WTC11 (cell line): ENCODE data around the gene PRKAR2A. TPM values are rescaled to one million over a fixed set of nuclear protein-coding genes. Genes with fewer than 3 reads are reported as not detected.
"Not testable (repeated sequence)": the region's sequence is repeated elsewhere in the genome, so short reads cannot be mapped to it uniquely, and the experiment has no call there.

Source experiments
- ATAC-seq: fragments of 200-7000 bp; cut with Tn5 transposase; 2 replicates; pipeline ENCODE4 v1.10.0; 2021; ENCODE audit warnings: mild to moderate bottlenecking, moderate library complexity
- CTCF ChIA-PET: fragments of 300-600 bp; sonication (Branson Sonifier 250); formaldehyde crosslinking; loops from one replicate; lab custom pipeline; 2021; ENCODE audit warnings: antibody characterized with exemption; lab: Charles Lee
- POLR2A ChIA-PET: fragments of 350-600 bp; sonication (Branson Sonifier 250); formaldehyde crosslinking; loops from one replicate; lab custom pipeline; 2021; ENCODE audit warnings: antibody characterized with exemption; lab: Charles Lee
- DNase-seq: peaks from one replicate; pipeline ENCODE4 v3.0.0; 2021; ENCODE audit warnings: low spot score
- H3K27ac Mint-ChIP-seq: 2 replicates; pipeline ENCODE4 v1.8.0; 2021; ENCODE audit warnings: mixed read lengths
- H3K27me3 Mint-ChIP-seq: 2 replicates; pipeline ENCODE4 v1.8.0; 2021; ENCODE audit warnings: low read depth, mild to moderate bottlenecking, moderate library complexity, mixed read lengths
- H3K36me3 Mint-ChIP-seq: 2 replicates; pipeline ENCODE4 v1.8.0; 2021; ENCODE audit warnings: mixed read lengths
- H3K4me1 Mint-ChIP-seq: 2 replicates; pipeline ENCODE4 v1.8.0; 2022; ENCODE audit warnings: mixed read lengths
- H3K4me3 Mint-ChIP-seq: 2 replicates; pipeline ENCODE4 v1.8.0; 2021; ENCODE audit warnings: mild to moderate bottlenecking, moderate library complexity, mixed read lengths
- H3K9me3 Mint-ChIP-seq: 2 replicates; pipeline ENCODE4 v1.8.0; 2021; ENCODE audit warnings: mixed read lengths
- GTF2I ChIP-seq: fragments of 250-450 bp; sonication (Bioruptor Pico); conservative IDR thresholded peaks from 2 replicates; pipeline ENCODE4 v1.4.0; 2021; ENCODE audit warnings: mild to moderate bottlenecking
- KAT7 ChIP-seq: sonication (generic); formaldehyde crosslinking; IDR thresholded peaks from 2 replicates; pipeline ENCODE4 v1.8.1; 2023; ENCODE audit warnings: missing genetic modification reagents, mild to moderate bottlenecking, borderline replicate concordance
- OVOL2 ChIP-seq: fragments of 250-450 bp; sonication (Bioruptor Pico); IDR thresholded peaks from 2 replicates; pipeline ENCODE4 v1.9.0; 2021; ENCODE audit warnings: mild to moderate bottlenecking, borderline replicate concordance
- RELA ChIP-seq: sonication (generic); formaldehyde crosslinking; IDR thresholded peaks from 2 replicates; pipeline ENCODE4 v1.8.1; 2022; ENCODE audit warnings: missing genetic modification reagents, mild to moderate bottlenecking, borderline replicate concordance
- TP53 ChIP-seq: sonication (generic); formaldehyde crosslinking; IDR thresholded peaks from 2 replicates; pipeline ENCODE4 v1.8.1; 2023; ENCODE audit warnings: mild to moderate bottlenecking, missing genetic modification reagents
- ZNF416 ChIP-seq: fragments of 250-450 bp; sonication (Bioruptor Pico); IDR thresholded peaks from 2 replicates; pipeline ENCODE4 v1.9.0; 2021; ENCODE audit warnings: mild to moderate bottlenecking, inconsistent platforms
- total RNA-seq: library from RNA; stranded (reverse); gene quantifications from 3 replicates; pipeline ENCODE4 v1.2.3, GENCODE V29; 2021
- TF ChIP-seq, protein P1 (sequence below): sonication (generic); formaldehyde crosslinking; conservative IDR thresholded peaks from 2 replicates; pipeline ENCODE4 v1.8.1; 2023; ENCODE audit warnings: mild to moderate bottlenecking, low read depth, missing genetic modification reagents, moderate library complexity
- TF ChIP-seq, protein P2 (sequence below): sonication (generic); formaldehyde crosslinking; IDR thresholded peaks from 2 replicates; pipeline ENCODE4 v1.8.1; 2023; ENCODE audit warnings: mild to moderate bottlenecking, missing genetic modification reagents, borderline replicate concordance
- TF ChIP-seq, protein P3 (sequence below): fragments of 200-600 bp; IDR thresholded peaks from 2 replicates; pipeline ENCODE4 v1.8.0; 2022; ENCODE audit warnings: antibody characterized with exemption
- TF ChIP-seq, protein P4 (sequence below): sonication (generic); formaldehyde crosslinking; IDR thresholded peaks from 2 replicates; pipeline ENCODE4 v1.8.0; 2022; ENCODE audit warnings: mild to moderate bottlenecking, missing genetic modification reagents
- TF ChIP-seq, protein P5 (sequence below): sonication (generic); formaldehyde crosslinking; IDR thresholded peaks from 2 replicates; pipeline ENCODE4 v1.8.1; 2023; ENCODE audit warnings: mild to moderate bottlenecking, missing genetic modification reagents
- TF ChIP-seq, protein P6 (sequence below): sonication (generic); formaldehyde crosslinking; IDR thresholded peaks from 2 replicates; pipeline ENCODE4 v1.8.1; 2022; ENCODE audit warnings: low read depth, mild to moderate bottlenecking, moderate library complexity, missing genetic modification reagents, borderline replicate concordance

PRKAR2A gene
- total RNA-seq, 1 experiment from 2014 or later = 57.2 TPM

DNA sequence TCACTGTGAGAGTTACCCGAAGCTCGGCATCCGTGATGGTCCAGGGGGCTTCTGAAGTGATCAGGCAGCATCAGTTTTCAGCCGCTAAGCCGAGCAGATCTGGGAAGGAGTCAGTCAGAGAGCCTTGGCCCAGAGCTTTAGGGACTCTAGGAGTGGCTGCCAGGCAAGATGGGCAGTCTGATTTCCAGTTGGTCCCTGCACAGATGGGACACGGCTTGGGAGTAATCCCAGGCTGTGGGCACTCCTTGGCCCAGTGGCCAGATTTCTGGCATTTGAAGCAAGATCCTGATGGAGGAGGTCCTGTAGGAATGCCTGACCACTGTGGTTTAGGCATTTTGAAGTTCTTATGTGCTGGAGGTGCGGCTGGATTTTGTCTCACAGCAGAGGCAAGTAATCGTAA is 120.2 kb downstream of the PRKAR2A start:
- Mint-ChIP-seq H3K9me3 (peaks cover 4% of the 10 kb centered on the region), H3K27ac (no peak overlapping the region), H3K4me1 (no peaks in the 10 kb centered on the region), H3K27me3 (peaks cover 17% of the 10 kb centered on the region)
- no peak for DNase-seq
- POLR2A ChIA-PET = no interaction called here
- TF ChIP-seq, protein P1, sequence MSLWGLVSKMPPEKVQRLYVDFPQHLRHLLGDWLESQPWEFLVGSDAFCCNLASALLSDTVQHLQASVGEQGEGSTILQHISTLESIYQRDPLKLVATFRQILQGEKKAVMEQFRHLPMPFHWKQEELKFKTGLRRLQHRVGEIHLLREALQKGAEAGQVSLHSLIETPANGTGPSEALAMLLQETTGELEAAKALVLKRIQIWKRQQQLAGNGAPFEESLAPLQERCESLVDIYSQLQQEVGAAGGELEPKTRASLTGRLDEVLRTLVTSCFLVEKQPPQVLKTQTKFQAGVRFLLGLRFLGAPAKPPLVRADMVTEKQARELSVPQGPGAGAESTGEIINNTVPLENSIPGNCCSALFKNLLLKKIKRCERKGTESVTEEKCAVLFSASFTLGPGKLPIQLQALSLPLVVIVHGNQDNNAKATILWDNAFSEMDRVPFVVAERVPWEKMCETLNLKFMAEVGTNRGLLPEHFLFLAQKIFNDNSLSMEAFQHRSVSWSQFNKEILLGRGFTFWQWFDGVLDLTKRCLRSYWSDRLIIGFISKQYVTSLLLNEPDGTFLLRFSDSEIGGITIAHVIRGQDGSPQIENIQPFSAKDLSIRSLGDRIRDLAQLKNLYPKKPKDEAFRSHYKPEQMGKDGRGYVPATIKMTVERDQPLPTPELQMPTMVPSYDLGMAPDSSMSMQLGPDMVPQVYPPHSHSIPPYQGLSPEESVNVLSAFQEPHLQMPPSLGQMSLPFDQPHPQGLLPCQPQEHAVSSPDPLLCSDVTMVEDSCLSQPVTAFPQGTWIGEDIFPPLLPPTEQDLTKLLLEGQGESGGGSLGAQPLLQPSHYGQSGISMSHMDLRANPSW = no peak
- TF ChIP-seq, protein P2, sequence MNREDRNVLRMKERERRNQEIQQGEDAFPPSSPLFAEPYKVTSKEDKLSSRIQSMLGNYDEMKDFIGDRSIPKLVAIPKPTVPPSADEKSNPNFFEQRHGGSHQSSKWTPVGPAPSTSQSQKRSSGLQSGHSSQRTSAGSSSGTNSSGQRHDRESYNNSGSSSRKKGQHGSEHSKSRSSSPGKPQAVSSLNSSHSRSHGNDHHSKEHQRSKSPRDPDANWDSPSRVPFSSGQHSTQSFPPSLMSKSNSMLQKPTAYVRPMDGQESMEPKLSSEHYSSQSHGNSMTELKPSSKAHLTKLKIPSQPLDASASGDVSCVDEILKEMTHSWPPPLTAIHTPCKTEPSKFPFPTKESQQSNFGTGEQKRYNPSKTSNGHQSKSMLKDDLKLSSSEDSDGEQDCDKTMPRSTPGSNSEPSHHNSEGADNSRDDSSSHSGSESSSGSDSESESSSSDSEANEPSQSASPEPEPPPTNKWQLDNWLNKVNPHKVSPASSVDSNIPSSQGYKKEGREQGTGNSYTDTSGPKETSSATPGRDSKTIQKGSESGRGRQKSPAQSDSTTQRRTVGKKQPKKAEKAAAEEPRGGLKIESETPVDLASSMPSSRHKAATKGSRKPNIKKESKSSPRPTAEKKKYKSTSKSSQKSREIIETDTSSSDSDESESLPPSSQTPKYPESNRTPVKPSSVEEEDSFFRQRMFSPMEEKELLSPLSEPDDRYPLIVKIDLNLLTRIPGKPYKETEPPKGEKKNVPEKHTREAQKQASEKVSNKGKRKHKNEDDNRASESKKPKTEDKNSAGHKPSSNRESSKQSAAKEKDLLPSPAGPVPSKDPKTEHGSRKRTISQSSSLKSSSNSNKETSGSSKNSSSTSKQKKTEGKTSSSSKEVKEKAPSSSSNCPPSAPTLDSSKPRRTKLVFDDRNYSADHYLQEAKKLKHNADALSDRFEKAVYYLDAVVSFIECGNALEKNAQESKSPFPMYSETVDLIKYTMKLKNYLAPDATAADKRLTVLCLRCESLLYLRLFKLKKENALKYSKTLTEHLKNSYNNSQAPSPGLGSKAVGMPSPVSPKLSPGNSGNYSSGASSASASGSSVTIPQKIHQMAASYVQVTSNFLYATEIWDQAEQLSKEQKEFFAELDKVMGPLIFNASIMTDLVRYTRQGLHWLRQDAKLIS (CRISPR knock-in tag) = no peak
- no peak for TF ChIP-seq RELA (CRISPR knock-in tag)
- TF ChIP-seq, protein P3, sequence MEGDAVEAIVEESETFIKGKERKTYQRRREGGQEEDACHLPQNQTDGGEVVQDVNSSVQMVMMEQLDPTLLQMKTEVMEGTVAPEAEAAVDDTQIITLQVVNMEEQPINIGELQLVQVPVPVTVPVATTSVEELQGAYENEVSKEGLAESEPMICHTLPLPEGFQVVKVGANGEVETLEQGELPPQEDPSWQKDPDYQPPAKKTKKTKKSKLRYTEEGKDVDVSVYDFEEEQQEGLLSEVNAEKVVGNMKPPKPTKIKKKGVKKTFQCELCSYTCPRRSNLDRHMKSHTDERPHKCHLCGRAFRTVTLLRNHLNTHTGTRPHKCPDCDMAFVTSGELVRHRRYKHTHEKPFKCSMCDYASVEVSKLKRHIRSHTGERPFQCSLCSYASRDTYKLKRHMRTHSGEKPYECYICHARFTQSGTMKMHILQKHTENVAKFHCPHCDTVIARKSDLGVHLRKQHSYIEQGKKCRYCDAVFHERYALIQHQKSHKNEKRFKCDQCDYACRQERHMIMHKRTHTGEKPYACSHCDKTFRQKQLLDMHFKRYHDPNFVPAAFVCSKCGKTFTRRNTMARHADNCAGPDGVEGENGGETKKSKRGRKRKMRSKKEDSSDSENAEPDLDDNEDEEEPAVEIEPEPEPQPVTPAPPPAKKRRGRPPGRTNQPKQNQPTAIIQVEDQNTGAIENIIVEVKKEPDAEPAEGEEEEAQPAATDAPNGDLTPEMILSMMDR = no peak
- TF ChIP-seq, protein P4, sequence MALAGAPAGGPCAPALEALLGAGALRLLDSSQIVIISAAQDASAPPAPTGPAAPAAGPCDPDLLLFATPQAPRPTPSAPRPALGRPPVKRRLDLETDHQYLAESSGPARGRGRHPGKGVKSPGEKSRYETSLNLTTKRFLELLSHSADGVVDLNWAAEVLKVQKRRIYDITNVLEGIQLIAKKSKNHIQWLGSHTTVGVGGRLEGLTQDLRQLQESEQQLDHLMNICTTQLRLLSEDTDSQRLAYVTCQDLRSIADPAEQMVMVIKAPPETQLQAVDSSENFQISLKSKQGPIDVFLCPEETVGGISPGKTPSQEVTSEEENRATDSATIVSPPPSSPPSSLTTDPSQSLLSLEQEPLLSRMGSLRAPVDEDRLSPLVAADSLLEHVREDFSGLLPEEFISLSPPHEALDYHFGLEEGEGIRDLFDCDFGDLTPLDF (CRISPR knock-in tag) = no peak
- no peak for TF ChIP-seq OVOL2 (CRISPR knock-in tag)
- TF ChIP-seq, protein P5, sequence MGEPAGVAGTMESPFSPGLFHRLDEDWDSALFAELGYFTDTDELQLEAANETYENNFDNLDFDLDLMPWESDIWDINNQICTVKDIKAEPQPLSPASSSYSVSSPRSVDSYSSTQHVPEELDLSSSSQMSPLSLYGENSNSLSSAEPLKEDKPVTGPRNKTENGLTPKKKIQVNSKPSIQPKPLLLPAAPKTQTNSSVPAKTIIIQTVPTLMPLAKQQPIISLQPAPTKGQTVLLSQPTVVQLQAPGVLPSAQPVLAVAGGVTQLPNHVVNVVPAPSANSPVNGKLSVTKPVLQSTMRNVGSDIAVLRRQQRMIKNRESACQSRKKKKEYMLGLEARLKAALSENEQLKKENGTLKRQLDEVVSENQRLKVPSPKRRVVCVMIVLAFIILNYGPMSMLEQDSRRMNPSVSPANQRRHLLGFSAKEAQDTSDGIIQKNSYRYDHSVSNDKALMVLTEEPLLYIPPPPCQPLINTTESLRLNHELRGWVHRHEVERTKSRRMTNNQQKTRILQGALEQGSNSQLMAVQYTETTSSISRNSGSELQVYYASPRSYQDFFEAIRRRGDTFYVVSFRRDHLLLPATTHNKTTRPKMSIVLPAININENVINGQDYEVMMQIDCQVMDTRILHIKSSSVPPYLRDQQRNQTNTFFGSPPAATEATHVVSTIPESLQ (CRISPR knock-in tag) = no peak
- TF ChIP-seq KAT7 (CRISPR knock-in tag) = no peak
- no peak for TF ChIP-seq TP53
- TF ChIP-seq GTF2I = no peak
- TF ChIP-seq, protein P6, sequence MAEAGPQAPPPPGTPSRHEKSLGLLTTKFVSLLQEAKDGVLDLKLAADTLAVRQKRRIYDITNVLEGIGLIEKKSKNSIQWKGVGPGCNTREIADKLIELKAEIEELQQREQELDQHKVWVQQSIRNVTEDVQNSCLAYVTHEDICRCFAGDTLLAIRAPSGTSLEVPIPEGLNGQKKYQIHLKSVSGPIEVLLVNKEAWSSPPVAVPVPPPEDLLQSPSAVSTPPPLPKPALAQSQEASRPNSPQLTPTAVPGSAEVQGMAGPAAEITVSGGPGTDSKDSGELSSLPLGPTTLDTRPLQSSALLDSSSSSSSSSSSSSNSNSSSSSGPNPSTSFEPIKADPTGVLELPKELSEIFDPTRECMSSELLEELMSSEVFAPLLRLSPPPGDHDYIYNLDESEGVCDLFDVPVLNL (CRISPR knock-in tag) = no peak
- TF ChIP-seq ZNF416 (CRISPR knock-in tag) = no peak
- TF ChIP-seq, all 79 proteins: peak for 0
- CTCF ChIA-PET = interaction anchor here (0.6 to 2.5 kb wide), 3 partner anchors 12 to 161 kb away, joined by 3 to 13 read pairs (median 3); no protein-coding TSS in a partner anchor
- no peak for ATAC-seq
- Mint-ChIP-seq H3K4me3 (no peak overlapping the region), H3K36me3 (no peaks in the 10 kb centered on the region)

DNA sequence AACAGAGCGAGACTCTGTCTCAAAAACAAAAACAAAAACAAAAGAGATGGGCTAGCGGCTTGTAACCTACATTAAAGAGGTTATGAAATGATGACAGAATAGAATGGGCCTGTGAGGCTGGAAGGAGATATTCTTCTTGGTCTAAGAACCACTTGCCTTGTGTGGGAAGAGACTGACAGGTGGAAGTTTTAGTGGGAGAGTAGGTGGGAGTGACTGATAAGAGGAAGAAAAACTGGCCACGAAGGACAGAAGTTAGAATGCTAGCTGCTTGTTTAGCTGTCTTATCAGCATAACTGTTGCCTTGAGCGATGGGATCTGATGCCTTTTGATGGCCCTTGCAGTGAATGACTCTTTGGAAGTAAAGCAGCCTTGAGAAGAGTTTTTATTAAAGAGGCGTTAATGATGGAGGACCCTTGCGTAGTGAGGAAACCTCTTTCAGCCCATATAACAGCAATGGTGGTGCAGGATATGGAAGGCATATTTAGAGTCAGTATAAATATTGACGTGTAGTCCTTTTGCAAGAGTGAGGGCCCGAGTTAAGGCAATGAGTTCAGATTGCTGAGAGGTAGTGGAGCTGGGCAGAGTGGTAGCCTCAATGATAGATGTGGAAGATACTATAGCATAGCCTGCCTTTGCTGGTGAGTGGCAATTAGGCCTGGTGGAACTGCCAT is 122.4 kb downstream of the PRKAR2A start:
- H3K4me3 Mint-ChIP-seq, H3K27ac Mint-ChIP-seq, ATAC-seq, H3K36me3 Mint-ChIP-seq, H3K4me1 Mint-ChIP-seq, DNase-seq, H3K9me3 Mint-ChIP-seq, CTCF ChIA-PET: not testable (repeated sequence)
- peaks cover 12% of the 10 kb centered on the region for H3K27me3 Mint-ChIP-seq
- POLR2A ChIA-PET = interaction anchor here (0.5 to 0.6 kb wide), 2 partner anchors 13 to 56 kb away, joined by 6 to 7 read pairs; no protein-coding TSS in a partner anchor
